OCI-LY1 (cell line): ENCODE data around the gene TBL1X.

ENCODE experiments used
- H2AFZ ChIP-seq: fragments of 200-600 bp; sonication (generic), shearing (Covaris generic); 2 replicates; pipeline ENCODE4 v1.6.0; 2014; ENCODE audit warnings: antibody characterized with exemption, mild to moderate bottlenecking, low read length
- H3F3A ChIP-seq: fragments of 200-600 bp; sonication (generic), shearing (Covaris generic); 2 replicates; pipeline ENCODE4 v1.6.0; 2014; ENCODE audit warnings: mild to moderate bottlenecking, antibody characterized with exemption, low read length, moderate library complexity; ENCODE audit not compliant: insufficient read depth
- H3K27ac ChIP-seq: fragments of 200-600 bp; sonication (generic); 2 replicates; pipeline ENCODE4 v1.5.1; 2014; ENCODE audit warnings: low read length, mixed run types, mild to moderate bottlenecking, low read depth; ENCODE audit not compliant: poor library complexity, severe bottlenecking
- H3K27me3 ChIP-seq: fragments of 200-600 bp; sonication (generic); 2 replicates; pipeline ENCODE4 v1.6.0; 2014; ENCODE audit warnings: antibody characterized with exemption, mild to moderate bottlenecking, low read length, moderate library complexity; ENCODE audit not compliant: insufficient read depth
- H3K36me3 ChIP-seq: fragments of 200-600 bp; sonication (generic); 2 replicates; pipeline ENCODE4 v1.6.1; 2014; ENCODE audit warnings: mild to moderate bottlenecking, antibody characterized with exemption, low read length, moderate library complexity, mixed read lengths; ENCODE audit not compliant: insufficient read depth
- H3K4me1 ChIP-seq: fragments of 200-600 bp; sonication (generic); 2 replicates; pipeline ENCODE4 v1.5.1; 2014; ENCODE audit warnings: mild to moderate bottlenecking, low read length, moderate library complexity; ENCODE audit not compliant: insufficient read depth, severe bottlenecking
- H3K4me2 ChIP-seq: fragments of 200-600 bp; sonication (generic), shearing (Covaris generic); 2 replicates; pipeline ENCODE4 v1.6.1; 2014; ENCODE audit warnings: low read length
- H3K4me3 ChIP-seq: fragments of 200-600 bp; sonication (generic); 2 replicates; pipeline ENCODE4 v1.5.1; 2014; ENCODE audit warnings: low read length, low read depth, mild to moderate bottlenecking, mixed read lengths; ENCODE audit not compliant: poor library complexity, severe bottlenecking
- H3K79me2 ChIP-seq: fragments of 200-600 bp; shearing (Covaris generic); 2 replicates; pipeline ENCODE4 v1.6.1; 2016; ENCODE audit warnings: mixed run types, low read length, mixed read lengths; ENCODE audit not compliant: insufficient read depth
- H3K9ac ChIP-seq: fragments of 200-600 bp; sonication (generic), shearing (Covaris generic); 2 replicates; pipeline ENCODE4 v1.6.1; 2014; ENCODE audit warnings: mild to moderate bottlenecking, low read length, mixed read lengths
- H3K9me2 ChIP-seq: fragments of 200-600 bp; sonication (generic), shearing (Covaris generic); 2 replicates; pipeline ENCODE4 v1.6.1; 2014; ENCODE audit warnings: low read depth, mild to moderate bottlenecking, low read length, mixed read lengths
- H3K9me3 ChIP-seq: fragments of 200-600 bp; shearing (Covaris generic); 2 replicates; pipeline ENCODE4 v1.6.1; 2014; ENCODE audit warnings: low read length, mixed read lengths
- H4K20me1 ChIP-seq: fragments of 200-600 bp; sonication (generic), shearing (Covaris generic); 2 replicates; pipeline ENCODE4 v1.6.0; 2016; ENCODE audit warnings: mild to moderate bottlenecking, low read length; ENCODE audit not compliant: insufficient read depth
- EZH2 ChIP-seq: fragments of 200-600 bp; sonication (generic), shearing (Covaris generic); IDR thresholded peaks from 2 replicates; pipeline ENCODE4 v1.8.0; 2017; ENCODE audit warnings: borderline replicate concordance, mixed run types, mild to moderate bottlenecking, antibody characterized with exemption, low read length, moderate library complexity, mixed read lengths
- TF ChIP-seq, protein P1 (sequence below): fragments of 200-600 bp; sonication (generic), shearing (Covaris generic); IDR thresholded peaks from 2 replicates; pipeline ENCODE4 v1.5.1; 2017; ENCODE audit warnings: mild to moderate bottlenecking, antibody characterized with exemption, low read length, moderate library complexity, mixed read lengths

The TBL1X gene

GRCh38 chrX:9560219-9560618 lies 95.4 kb downstream of the TBL1X start:
- Histone ChIP-seq H3K9ac (no peak overlapping the region), H4K20me1 (no peaks in the 10 kb centered on the region), H3K27me3 (no peaks in the 10 kb centered on the region), H2AFZ (no peak overlapping the region), H3K9me2 (no peaks in the 10 kb centered on the region), H3K4me1 (no peaks in the 10 kb centered on the region), H3K4me2 (no peak overlapping the region), H3K36me3 (peaks cover 16% of the 10 kb centered on the region), H3K9me3 (no peaks in the 10 kb centered on the region), H3F3A (no peaks in the 10 kb centered on the region), H3K79me2 (0 out of 2 replicates have a peak, but pooled peaks cover 4% of the 10 kb centered on the region), H3K4me3 (no peak overlapping the region), H3K27ac (no peak overlapping the region)
- TF ChIP-seq EZH2: no peak
- TF ChIP-seq, protein P1, sequence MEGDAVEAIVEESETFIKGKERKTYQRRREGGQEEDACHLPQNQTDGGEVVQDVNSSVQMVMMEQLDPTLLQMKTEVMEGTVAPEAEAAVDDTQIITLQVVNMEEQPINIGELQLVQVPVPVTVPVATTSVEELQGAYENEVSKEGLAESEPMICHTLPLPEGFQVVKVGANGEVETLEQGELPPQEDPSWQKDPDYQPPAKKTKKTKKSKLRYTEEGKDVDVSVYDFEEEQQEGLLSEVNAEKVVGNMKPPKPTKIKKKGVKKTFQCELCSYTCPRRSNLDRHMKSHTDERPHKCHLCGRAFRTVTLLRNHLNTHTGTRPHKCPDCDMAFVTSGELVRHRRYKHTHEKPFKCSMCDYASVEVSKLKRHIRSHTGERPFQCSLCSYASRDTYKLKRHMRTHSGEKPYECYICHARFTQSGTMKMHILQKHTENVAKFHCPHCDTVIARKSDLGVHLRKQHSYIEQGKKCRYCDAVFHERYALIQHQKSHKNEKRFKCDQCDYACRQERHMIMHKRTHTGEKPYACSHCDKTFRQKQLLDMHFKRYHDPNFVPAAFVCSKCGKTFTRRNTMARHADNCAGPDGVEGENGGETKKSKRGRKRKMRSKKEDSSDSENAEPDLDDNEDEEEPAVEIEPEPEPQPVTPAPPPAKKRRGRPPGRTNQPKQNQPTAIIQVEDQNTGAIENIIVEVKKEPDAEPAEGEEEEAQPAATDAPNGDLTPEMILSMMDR: no peak

- Histone ChIP-seq H3K36me3 (peaks cover 16% of the 10 kb centered on the region), H3K4me3 (no peak overlapping the region), H3K9ac (no peak overlapping the region), H3K27ac (no peak overlapping the region), H2AFZ (no peak overlapping the region), H3F3A (no peaks in the 10 kb centered on the region), H4K20me1 (no peaks in the 10 kb centered on the region), H3K4me2 (no peak overlapping the region), H3K79me2 (no peaks in the 10 kb centered on the region), H3K9me3 (no peaks in the 10 kb centered on the region), H3K27me3 (no peaks in the 10 kb centered on the region), H3K4me1 (peaks cover 1% of the 10 kb centered on the region), H3K9me2 (no peaks in the 10 kb centered on the region)
- TF ChIP-seq, protein P1: no peak
- no peak for TF ChIP-seq EZH2
Observed at GRCh38 chrX:9561199-9561598, 96.3 kb downstream of the TBL1X start.

GRCh38 chrX:9562851-9563250 lies 98.0 kb downstream of the TBL1X start:
- Histone ChIP-seq H3F3A (no peaks in the 10 kb centered on the region), H2AFZ (no peak overlapping the region), H3K4me2 (no peak overlapping the region), H3K27ac (no peak overlapping the region), H3K4me3 (no peak overlapping the region), H3K4me1 (peaks cover 8% of the 10 kb centered on the region), H3K9me3 (no peaks in the 10 kb centered on the region), H3K79me2 (no peaks in the 10 kb centered on the region), H3K27me3 (no peaks in the 10 kb centered on the region), H3K9me2 (no peaks in the 10 kb centered on the region), H3K36me3 (peaks cover 16% of the 10 kb centered on the region), H4K20me1 (no peaks in the 10 kb centered on the region), H3K9ac (no peak overlapping the region)
- TF ChIP-seq, protein P1: no peak
- TF ChIP-seq EZH2: no peak
